Nucleus accumbens (tissue), 56 donors: Measurements from ENCODE around the gene FOS.
"Not testable (repeated sequence)": the region's sequence is repeated elsewhere in the genome, so short reads cannot be mapped to it uniquely, and the experiment has no call there.

Experiments
- DNase-seq, 56 donors: peaks; one replicate each; lab custom pipeline; 2025; lab: John Stamatoyannopoulos, UW

Gene FOS

GRCh38 chr14:75309561-75309960 is 30.9 kb downstream of the FOS start:
- not testable (repeated sequence) for DNase-seq

GRCh38 chr14:75310295-75311111 is 31.9 kb downstream of the FOS start:
- peak; percentile 37 to 92 (median 80) for DNase-seq

- no peak for DNase-seq
Measured at GRCh38 chr14:75311356-75311755, 32.7 kb downstream of the FOS start.

GRCh38 chr14:75312341-75312740 is 33.7 kb downstream of the FOS start:
- no peak for DNase-seq

- DNase-seq: no peak
Measured at GRCh38 chr14:75313294-75313693, 34.7 kb downstream of the FOS start.

- DNase-seq: peak in 7 of 56 donors; percentile 11 to 33 (median 15)
Measured at GRCh38 chr14:75315144-75315543, 36.5 kb downstream of the FOS start.

GRCh38 chr14:75317148-75317547 is 38.5 kb downstream of the FOS start:
- DNase-seq: no peak

- DNase-seq: no peak
Measured at GRCh38 chr14:75318353-75318752, 39.7 kb downstream of the FOS start.

- no peak for DNase-seq
Measured at GRCh38 chr14:75319021-75319420, 40.4 kb downstream of the FOS start.

GRCh38 chr14:75320196-75320595 is 41.6 kb downstream of the FOS start:
- no peak for DNase-seq

GRCh38 chr14:75322746-75323145 is 44.1 kb downstream of the FOS start:
- no peak for DNase-seq

- no peak for DNase-seq
Measured at GRCh38 chr14:75323571-75323970, 44.9 kb downstream of the FOS start.

- DNase-seq: no peak
Measured at GRCh38 chr14:75328558-75329155, 50.0 kb downstream of the FOS start.

GRCh38 chr14:75329369-75329768 is 50.7 kb downstream of the FOS start:
- DNase-seq: no peak

- DNase-seq: no peak
Measured at GRCh38 chr14:75331471-75331870, 52.8 kb downstream of the FOS start.
